Lower lobe of right lung (tissue), 2 donors: ENCODE results near the gene NR6A1. TPM values are rescaled to one million over a fixed set of nuclear protein-coding genes. Genes with fewer than 3 reads are reported as not detected.

Experiments used
- ATAC-seq, 2 donors: fragments of 200-7000 bp; cut with Tn5 transposase; one replicate each; pipeline ENCODE4 v1.9.1; 2020 to 2022; ENCODE audit warnings: mild to moderate bottlenecking in 2 of 2, moderate library complexity in 2 of 2
- DNase-seq: peaks from one replicate; pipeline ENCODE4 v3.0.0-alpha.2; 2020
- H3K27ac ChIP-seq: fragments of 200-600 bp; one replicate; pipeline ENCODE4 v1.8.0; 2022
- H3K27me3 ChIP-seq: fragments of 200-600 bp; one replicate; pipeline ENCODE4 v1.8.0; 2022; ENCODE audit warnings: low read depth
- H3K36me3 ChIP-seq: fragments of 200-600 bp; one replicate; pipeline ENCODE4 v1.8.0; 2022; ENCODE audit warnings: mild to moderate bottlenecking
- H3K4me1 ChIP-seq: fragments of 200-600 bp; one replicate; pipeline ENCODE4 v1.8.0; 2022
- H3K4me3 ChIP-seq: fragments of 200-600 bp; one replicate; pipeline ENCODE4 v1.8.0; 2022; ENCODE audit warnings: mild to moderate bottlenecking
- H3K9me3 ChIP-seq: fragments of 200-600 bp; one replicate; pipeline ENCODE4 v1.8.0; 2022
- CTCF ChIP-seq: fragments of 200-600 bp; IDR thresholded peaks from one replicate; pipeline ENCODE4 v1.8.0; 2022; ENCODE audit warnings: antibody characterized with exemption, mild to moderate bottlenecking
- intact Hi-C: fragments of 100-400 bp; cut with DNase I; formaldehyde crosslinking; loops from one replicate; pipeline ENCODE4 v1.11.0; 2022
- total RNA-seq: library from RNA; stranded (reverse); fragmentation: NEBNext Ultra II Directional; extraction: Animal tissue kit (Norgen Biotek cat#: 25700); gene quantifications from one replicate; pipeline ENCODE4 v1.2.1, GENCODE V29; 2021
- donor health status: DM: no; HTN: yes; CAD: no; lungs with severe emphysema.

NR6A1 gene
- total RNA-seq, 1 donor from 2014 or later = 4.5 TPM

GRCh38 chr9:124576751-124577150, 194.4 kb downstream of the NR6A1 start:
- no peak for TF ChIP-seq CTCF
- intact Hi-C loops = no loop called here
- H3K27ac ChIP-seq = no peak overlapping the region

GRCh38 chr9:124574534-124575375, 196.4 kb downstream of the NR6A1 start:
- Histone ChIP-seq H3K9me3 (no peaks in the 10 kb centered on the region), H3K4me1 (no peaks in the 10 kb centered on the region), H3K27me3 (no peaks in the 10 kb centered on the region), H3K27ac (no peak overlapping the region), H3K36me3 (no peaks in the 10 kb centered on the region), H3K4me3 (no peak overlapping the region)
- DNase-seq (no peak), ATAC-seq (no peak)
- intact Hi-C loops = no loop called here
- no peak for TF ChIP-seq CTCF

More at GRCh38 chr9:124576751-124577150, 194.4 kb downstream of the NR6A1 start:
- Histone ChIP-seq H3K9me3 (no peaks in the 10 kb centered on the region), H3K4me1 (no peaks in the 10 kb centered on the region), H3K4me3 (no peak overlapping the region), H3K27me3 (no peaks in the 10 kb centered on the region), H3K36me3 (no peaks in the 10 kb centered on the region)
- ATAC-seq (no peak), DNase-seq (no peak)

GRCh38 chr9:124570942-124571666, 200.0 kb downstream of the NR6A1 start:
- Histone ChIP-seq H3K36me3 (no peaks in the 10 kb centered on the region), H3K27ac (no peak overlapping the region), H3K4me3 (no peak overlapping the region), H3K4me1 (no peaks in the 10 kb centered on the region), H3K9me3 (no peaks in the 10 kb centered on the region), H3K27me3 (no peaks in the 10 kb centered on the region)
- intact Hi-C loops = no loop called here
- no peak for TF ChIP-seq CTCF
- ATAC-seq = no peak
- no peak for DNase-seq

GRCh38 chr9:124569942-124570341, 201.2 kb downstream of the NR6A1 start:
- intact Hi-C loops = no loop called here
- H3K4me3 ChIP-seq = no peak overlapping the region
- ATAC-seq = no peak
- no peaks in the 10 kb centered on the region for H3K9me3 ChIP-seq
- H3K27ac ChIP-seq = no peak overlapping the region
- no peak for DNase-seq
- H3K27me3 ChIP-seq = no peaks in the 10 kb centered on the region
- no peak for TF ChIP-seq CTCF
- H3K4me1 ChIP-seq = no peaks in the 10 kb centered on the region
- H3K36me3 ChIP-seq = no peaks in the 10 kb centered on the region

- H3K9me3 ChIP-seq = no peaks in the 10 kb centered on the region
These were observed 203.7 kb downstream of the NR6A1 start for GRCh38 chr9:124567362-124567761.

More at GRCh38 chr9:124567362-124567761, 203.7 kb downstream of the NR6A1 start:
- Histone ChIP-seq H3K4me3 (no peak overlapping the region), H3K27me3 (no peaks in the 10 kb centered on the region), H3K4me1 (no peaks in the 10 kb centered on the region), H3K27ac (no peak overlapping the region), H3K36me3 (no peaks in the 10 kb centered on the region)
- ATAC-seq = no peak
- intact Hi-C loops = no loop called here
- DNase-seq = no peak
- TF ChIP-seq CTCF = no peak
